ENCODE data around the gene COMMD4. TPM values are rescaled to one million over a fixed set of nuclear protein-coding genes. Genes with fewer than 3 reads are reported as not detected.
"Not testable (repeated sequence)": the region's sequence is repeated elsewhere in the genome, so short reads cannot be mapped to it uniquely, and the experiment has no call there.

Gene COMMD4
- total RNA-seq: 41.3 and 63.9 TPM in 2 replicates

GRCh38 chr15:75335705-75336355 is at the start of gene COMMD4:
Gene COMMD4, plus strand, starts transcription at chr15:75336063. Its CDS starts 27 bp downstream, at chr15:75336090.
- no peaks in the 10 kb centered on the region for H3K27me3 ChIP-seq (ENCODE audit: control insufficient read depth, insufficient read depth, low read length)
- no peak for FAIRE-seq
- no peak for TF ChIP-seq CTCF (IDR thresholded peaks at IDR 0.05; ENCODE audit: insufficient read depth, low read length, severe bottlenecking)
- peak; percentile 82 for DNase-seq (ENCODE audit: low read depth)
- H3K4me3 ChIP-seq (ENCODE audit: low read depth, low read length): peak within 1 kb of the TSS; percentile 79
- H3K36me3 ChIP-seq (ENCODE audit: control insufficient read depth, insufficient read depth, low read length): peaks cover 4% of the 10 kb centered on the region

GRCh38 chr15:75293660-75294059 is 42.2 kb upstream of the COMMD4 start:
- not testable (repeated sequence) for FAIRE-seq; H3K4me3 ChIP-seq (ENCODE audit: low read depth, low read length); H3K36me3 ChIP-seq (ENCODE audit: control insufficient read depth, insufficient read depth, low read length); H3K27me3 ChIP-seq (ENCODE audit: control insufficient read depth, insufficient read depth, low read length); DNase-seq (ENCODE audit: low read depth)

- not testable (repeated sequence) for H3K4me3 ChIP-seq (ENCODE audit: low read depth, low read length); FAIRE-seq; H3K36me3 ChIP-seq (ENCODE audit: control insufficient read depth, insufficient read depth, low read length); H3K27me3 ChIP-seq (ENCODE audit: control insufficient read depth, insufficient read depth, low read length); DNase-seq (ENCODE audit: low read depth)
Observed at GRCh38 chr15:75298541-75299310, 37.1 kb upstream of the COMMD4 start.

- not testable (repeated sequence) for DNase-seq (ENCODE audit: low read depth); FAIRE-seq; H3K27me3 ChIP-seq (ENCODE audit: control insufficient read depth, insufficient read depth, low read length); H3K36me3 ChIP-seq (ENCODE audit: control insufficient read depth, insufficient read depth, low read length); H3K4me3 ChIP-seq (ENCODE audit: low read depth, low read length)
- peak; percentile 39 for TF ChIP-seq CTCF (IDR thresholded peaks at IDR 0.05; ENCODE audit: insufficient read depth, low read length, severe bottlenecking)
Observed at GRCh38 chr15:75299311-75299688, 36.6 kb upstream of the COMMD4 start.

- H3K36me3 ChIP-seq (ENCODE audit: control insufficient read depth, insufficient read depth, low read length); H3K27me3 ChIP-seq (ENCODE audit: control insufficient read depth, insufficient read depth, low read length); DNase-seq (ENCODE audit: low read depth); H3K4me3 ChIP-seq (ENCODE audit: low read depth, low read length); FAIRE-seq: not testable (repeated sequence)
Observed at GRCh38 chr15:75300026-75300425, 35.8 kb upstream of the COMMD4 start.

GRCh38 chr15:75302318-75302717 is 33.5 kb upstream of the COMMD4 start:
- FAIRE-seq (no peak), DNase-seq (ENCODE audit: low read depth) (no peak)
- TF ChIP-seq CTCF (IDR thresholded peaks at IDR 0.05; ENCODE audit: insufficient read depth, low read length, severe bottlenecking): no peak
- H3K27me3 ChIP-seq (ENCODE audit: control insufficient read depth, insufficient read depth, low read length): no peaks in the 10 kb centered on the region
- no peak overlapping the region for H3K4me3 ChIP-seq (ENCODE audit: low read depth, low read length)
- H3K36me3 ChIP-seq (ENCODE audit: control insufficient read depth, insufficient read depth, low read length): no peaks in the 10 kb centered on the region

- not testable (repeated sequence) for DNase-seq (ENCODE audit: low read depth); H3K27me3 ChIP-seq (ENCODE audit: control insufficient read depth, insufficient read depth, low read length); H3K36me3 ChIP-seq (ENCODE audit: control insufficient read depth, insufficient read depth, low read length); H3K4me3 ChIP-seq (ENCODE audit: low read depth, low read length); FAIRE-seq
Observed at GRCh38 chr15:75302753-75303152, 33.1 kb upstream of the COMMD4 start.

Measured in bronchial epithelial cell (primary cell).